Measurements from ENCODE around the gene SNPH.
"Not testable (repeated sequence)": the region's sequence is repeated elsewhere in the genome, so short reads cannot be mapped to it uniquely, and the experiment has no call there.

The SNPH gene

DNA sequence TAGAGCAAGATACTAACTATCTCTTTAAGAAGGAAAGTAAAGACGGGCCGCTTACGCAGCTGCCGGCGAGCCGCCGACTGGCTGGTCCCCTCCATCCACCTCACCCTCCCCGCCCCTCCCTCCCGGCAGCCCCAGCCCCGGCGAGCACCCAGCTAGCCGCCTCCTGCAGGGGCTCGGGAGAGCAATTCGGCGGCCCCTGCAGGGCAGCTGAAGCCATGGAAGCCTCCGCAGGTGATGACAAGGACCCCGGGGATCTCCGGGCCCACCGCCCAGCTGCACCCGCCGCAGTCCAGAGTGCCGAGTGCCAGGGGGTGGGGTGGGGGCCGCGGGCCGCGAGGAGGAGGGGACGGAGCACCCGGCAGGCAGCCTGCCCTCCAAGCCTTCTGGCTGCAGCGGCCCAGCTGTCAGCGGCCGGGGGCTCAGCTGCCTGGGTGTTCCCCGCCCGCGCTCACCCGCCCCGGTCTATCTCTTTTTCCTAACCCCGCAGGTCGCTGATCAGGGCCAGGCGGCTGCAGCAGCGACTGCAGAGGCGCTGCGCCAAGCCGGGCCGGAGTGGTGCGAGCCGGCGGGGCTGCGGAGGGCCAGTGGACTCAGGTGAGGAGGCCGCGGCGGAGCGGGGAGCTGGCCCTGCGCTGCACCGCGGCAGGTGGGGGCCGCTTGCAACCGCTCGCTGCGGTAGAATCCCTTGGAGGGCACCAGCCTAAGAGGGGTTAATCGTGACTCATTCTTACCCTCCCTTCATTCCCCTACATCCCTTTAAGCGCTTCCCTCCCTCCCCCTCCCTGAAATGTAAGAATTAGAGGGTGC is at the start of gene SNPH:
Gene SNPH (plus strand): TSS at position 128 of the 807 bp plus-strand sequence. CDS start 29,946 bp downstream, outside the sequence.
- peak; percentile 62 for DNase-seq (ENCODE audit: low read depth, low spot score)

- not testable (repeated sequence) for DNase-seq (ENCODE audit: low read depth, low spot score)
Measured at GRCh38 chr20:1216527-1217427, 49.3 kb upstream of the SNPH start.

DNA sequence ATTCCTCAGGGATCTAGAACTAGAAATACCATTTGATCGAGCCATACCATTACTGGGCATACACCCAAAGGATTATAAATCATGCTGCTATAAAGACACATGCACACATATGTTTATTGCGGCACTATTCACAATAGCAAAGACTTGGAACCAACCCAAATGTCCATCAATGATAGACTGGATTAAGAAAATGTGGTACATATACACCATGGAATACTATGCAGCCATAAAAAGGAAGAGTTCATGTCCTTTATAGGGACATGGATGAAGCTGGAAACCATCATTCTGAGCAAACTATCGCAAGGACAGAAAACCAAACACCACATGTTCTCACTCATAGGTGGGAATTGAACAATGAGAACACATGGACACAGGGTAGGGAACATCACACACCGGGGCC is 43.3 kb upstream of the SNPH start:
- DNase-seq (ENCODE audit: low read depth, low spot score), result not testable (repeated sequence)

DNA sequence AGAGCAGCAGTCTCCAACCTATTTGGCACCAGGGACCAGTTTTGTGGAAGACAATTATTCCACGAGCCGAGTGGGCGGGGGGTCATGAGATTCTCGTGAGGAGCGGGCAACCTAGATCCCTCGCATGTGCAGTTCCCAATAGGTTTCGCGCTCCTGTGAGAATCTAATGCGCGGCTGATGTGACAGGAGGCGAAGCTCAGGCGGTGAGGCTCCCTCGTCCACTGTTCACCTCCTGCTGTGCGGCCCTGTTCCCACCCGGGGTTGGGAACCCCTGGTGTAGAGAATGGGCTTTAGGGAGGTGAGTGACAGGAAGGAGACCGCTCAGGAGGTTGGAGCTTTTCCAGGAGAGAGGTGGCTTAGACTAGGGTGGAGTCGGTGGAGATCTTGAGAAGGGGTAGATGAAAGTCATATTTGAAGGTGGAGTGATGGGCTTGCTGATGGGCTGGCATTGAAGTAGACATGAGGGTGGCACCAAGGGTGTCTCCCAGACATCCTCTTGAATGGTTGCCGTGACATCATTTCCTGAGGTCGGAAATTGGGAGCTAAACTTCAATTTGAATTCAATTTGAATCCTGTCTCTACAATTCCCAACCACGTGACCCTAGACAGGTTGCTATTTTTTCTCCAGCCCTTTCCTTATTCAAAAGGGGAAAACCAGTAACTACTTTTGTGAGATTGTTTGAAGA is 41.7 kb upstream of the SNPH start:
- DNase-seq (ENCODE audit: low read depth, low spot score), result no peak

DNA sequence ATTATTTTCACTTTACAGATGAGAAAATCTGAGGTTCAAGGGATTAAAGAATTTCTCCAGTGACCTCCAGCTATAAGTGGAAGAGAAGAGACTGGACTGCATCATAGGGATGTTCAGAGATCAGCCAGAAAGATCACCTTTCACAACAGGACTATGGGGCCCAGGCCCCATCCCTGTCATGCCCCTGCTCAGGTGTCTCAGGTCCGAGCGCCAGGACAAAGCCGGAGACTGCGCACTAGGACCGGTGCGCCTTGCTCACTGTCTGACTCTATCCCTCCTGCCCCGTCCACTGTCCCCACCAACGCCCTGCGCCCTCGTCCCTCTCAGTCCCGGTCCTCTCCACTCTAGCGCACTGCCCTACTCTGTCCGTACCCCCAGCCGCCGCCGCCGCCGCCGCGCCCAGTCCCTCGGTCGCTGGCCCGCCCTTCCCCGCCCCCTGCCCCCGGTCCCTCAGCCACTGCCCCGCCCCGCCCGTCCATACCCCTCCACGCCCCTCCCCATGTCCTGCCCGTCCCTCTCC is 40.8 kb upstream of the SNPH start:
- peak; percentile 62 for DNase-seq (ENCODE audit: low read depth, low spot score)

DNA sequence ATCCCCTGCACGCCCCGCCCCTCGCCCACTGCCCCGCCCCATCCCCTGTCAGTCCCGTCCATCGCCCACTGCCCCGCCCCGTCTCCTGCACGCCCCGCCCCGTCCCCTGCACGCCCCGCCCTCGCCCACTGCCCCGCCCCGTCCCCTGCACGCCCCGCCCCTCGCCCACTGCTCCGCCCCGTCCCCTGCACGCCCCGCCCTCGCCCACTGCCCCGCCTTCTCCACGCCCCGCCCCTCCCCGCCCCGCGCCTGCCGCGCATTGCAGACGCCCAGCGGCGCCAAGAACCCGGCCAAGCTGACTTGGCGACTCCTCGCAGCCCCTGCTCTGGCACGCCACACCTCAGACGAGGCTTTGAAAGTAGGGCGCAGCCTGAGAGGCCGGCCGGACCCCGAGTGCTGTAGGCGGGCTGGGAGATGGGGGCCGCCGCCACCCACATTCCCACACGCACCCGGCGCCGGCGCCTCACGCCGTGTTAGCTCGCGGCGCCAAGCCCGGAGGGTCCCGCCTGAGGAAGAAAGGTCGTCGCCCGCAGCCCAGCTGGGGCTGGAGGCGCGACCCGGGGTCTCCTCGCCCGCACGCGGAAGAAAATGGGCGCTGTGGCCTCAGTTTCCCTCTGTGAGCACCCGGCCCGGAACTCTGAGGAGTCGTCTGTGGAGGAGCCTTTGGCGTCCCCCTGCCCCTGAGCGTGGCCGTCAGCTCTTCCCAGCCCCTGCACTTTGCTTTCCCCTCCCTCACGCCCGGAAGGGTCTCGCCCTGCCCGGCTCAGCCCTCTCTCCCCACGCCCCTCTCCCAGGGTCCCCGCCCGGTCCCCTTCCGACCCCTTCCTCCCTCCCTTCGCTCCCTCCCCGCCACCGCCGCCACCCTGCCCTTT is 40.1 kb upstream of the SNPH start, which contains the start of gene RAD21L1:
Gene RAD21L1 (plus strand): TSS at position 262 of the 872 bp plus-strand sequence. CDS start 2,410 bp downstream, outside the sequence.
- DNase-seq (ENCODE audit: low read depth, low spot score), result peak; percentile 68

DNA sequence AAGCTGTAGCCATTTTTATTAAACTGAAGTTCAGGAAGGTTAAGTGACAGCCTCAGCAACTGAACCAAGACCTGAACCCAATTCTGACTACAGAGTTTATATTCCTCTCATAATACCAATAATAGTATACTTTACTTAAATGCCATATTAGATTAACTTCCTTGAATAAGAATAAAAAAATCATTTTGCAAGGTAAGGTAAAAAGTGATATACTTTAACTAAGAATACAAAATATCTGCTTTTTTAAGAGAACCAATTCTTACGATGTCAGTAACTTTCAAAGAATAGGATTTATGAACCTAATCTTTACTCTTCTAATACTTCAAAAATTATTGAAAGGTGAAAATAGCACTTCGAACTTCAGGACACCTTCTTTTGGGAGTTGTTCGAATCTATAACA is 36.6 kb upstream of the SNPH start:
- DNase-seq (ENCODE audit: low read depth, low spot score), result no peak

DNA sequence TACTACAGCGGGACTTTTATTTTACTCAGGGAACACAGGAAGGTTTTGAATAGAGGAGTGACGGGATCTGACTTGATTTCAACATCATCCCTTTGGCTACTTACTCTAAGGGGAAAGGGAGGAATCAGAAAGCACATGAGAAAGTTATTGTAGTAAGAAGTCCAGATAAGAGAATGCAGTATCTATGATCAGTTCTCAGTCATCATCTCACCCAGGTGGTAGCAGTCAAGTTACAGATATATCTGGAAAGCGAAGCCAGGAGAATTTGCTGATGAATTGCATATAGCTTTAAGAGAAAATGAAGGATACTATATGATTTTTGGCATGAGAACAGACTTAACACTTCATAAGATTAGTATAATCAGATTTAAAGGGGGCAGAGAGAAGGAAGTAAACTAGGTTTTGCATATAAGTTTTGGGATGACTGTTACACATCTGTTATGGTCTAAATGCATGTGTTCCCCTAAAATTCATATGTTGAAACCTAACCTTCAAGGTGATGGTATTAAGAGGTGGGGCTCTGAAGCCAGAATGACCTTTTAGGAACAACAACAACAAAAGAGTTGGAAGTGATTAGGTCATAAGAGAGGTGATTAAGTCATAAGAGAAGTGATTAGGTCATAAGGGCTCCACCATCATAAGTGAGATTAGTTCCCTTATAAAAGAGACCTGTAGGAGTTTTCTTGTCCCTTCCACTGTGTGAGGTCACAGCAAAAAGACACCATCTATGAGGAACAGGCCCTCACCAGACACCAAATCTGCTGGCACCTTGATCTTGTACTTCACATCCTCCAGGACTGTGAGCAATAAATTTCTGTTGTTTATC is 33.6 kb upstream of the SNPH start:
- DNase-seq (ENCODE audit: low read depth, low spot score), result no peak

GRCh38 chr20:1240549-1240948 is 25.5 kb upstream of the SNPH start:
- DNase-seq (ENCODE audit: low read depth, low spot score), result no peak

DNA sequence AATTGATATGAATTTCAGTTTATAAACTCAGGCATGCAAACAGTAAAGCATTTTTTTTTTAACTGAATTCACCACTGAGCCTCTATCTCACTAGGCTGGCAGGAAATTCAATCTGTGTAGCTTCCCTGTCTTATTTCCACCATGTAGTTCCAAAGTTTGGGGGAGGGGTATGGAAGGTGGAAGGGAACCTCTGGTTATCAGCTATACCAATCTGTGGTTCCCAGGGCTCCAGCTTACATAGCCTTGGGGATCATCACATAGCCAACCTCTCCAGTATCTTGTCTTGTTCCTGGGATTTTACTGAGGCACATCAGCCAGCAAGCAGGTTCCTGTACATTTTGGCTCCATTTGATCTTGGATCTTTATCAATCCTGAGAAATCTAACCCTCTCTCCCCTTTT is 24.6 kb upstream of the SNPH start:
- peak; percentile 32 for DNase-seq (ENCODE audit: low read depth, low spot score)

- no peak for DNase-seq (ENCODE audit: low read depth, low spot score)
Measured at GRCh38 chr20:1242099-1242498, 24.0 kb upstream of the SNPH start.

GRCh38 chr20:1242530-1242929 is 23.6 kb upstream of the SNPH start:
- DNase-seq (ENCODE audit: low read depth, low spot score), result no peak

DNA sequence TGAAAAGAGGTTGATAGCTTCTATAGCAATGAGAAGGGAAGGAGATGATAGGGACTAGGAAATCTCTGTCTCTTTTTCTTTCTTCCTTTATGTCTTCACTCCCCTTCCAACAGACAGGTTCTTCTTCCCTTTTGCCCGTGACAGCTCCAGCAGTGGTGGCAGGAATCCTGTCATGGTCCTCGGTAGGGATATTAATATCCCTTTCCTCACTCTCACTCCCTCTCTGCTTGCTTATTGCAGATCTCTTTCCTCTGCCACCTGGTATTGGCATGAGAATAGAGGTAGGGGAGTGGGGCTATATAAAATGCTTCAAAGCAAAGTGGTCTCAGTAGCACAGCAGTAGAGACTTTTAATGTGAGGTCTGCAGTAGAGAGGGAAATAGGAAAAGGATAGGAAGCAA is 20.5 kb upstream of the SNPH start:
- no peak for DNase-seq (ENCODE audit: low read depth, low spot score)

DNA sequence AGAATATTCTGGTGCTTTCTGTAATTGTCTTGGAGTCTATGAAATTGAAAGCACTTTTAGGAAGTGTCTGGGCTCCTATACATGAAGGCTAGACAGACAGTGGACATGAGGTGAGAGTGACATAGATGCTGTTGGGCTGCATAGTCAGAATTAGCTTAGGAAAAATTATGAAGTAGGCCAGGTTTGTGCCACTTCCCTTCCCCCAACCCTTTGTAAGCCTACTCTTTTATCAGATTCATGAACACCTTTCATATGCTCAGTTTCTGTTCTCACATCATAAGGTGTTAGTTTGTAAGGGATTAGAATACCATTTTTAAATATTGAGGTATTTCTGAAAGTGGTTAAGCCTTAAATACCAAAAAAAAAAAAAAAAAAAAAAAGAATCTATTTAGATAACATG is 18.4 kb upstream of the SNPH start:
- DNase-seq (ENCODE audit: low read depth, low spot score), result no peak

DNA sequence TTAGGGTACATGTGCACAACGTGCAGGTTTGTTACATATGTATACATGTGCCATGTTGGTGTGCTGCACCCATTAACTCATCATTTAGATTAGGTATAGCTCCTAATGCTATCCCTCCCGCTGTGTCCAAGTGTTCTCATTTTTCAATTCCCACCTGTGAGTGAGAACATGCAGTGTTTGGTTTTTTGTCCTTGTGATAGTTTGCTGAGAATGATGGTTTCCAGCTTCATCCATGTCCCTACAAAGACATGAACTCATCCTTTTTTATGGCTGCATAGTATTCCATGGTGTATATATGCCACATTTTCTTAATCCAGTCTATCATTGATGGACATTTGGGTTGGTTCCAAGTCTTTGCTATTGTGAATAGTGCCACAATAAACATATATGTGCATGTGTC is 15.8 kb upstream of the SNPH start:
- DNase-seq (ENCODE audit: low read depth, low spot score), result not testable (repeated sequence)

DNA sequence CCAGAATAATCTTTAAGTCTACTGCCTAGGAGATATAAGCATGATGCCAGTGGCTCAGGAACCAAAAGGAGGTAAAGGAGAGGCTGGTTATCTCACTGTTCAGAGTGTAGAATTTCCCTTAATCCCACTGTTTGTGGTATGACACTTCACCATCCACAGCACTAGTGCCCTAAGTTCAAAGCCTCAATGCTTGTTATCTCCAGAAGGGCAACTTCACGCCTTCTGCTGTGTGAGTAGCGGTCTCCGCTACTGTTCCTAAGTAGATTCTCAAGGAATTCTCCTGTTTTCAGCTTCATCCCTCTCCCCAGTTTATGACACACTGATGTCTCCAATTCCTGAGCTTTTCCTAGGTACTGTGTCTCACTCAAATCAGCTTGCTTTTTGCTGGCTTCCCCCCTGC is 13.7 kb upstream of the SNPH start:
- no peak for DNase-seq (ENCODE audit: low read depth, low spot score)

GRCh38 chr20:1254254-1254653 is 11.8 kb upstream of the SNPH start:
- DNase-seq (ENCODE audit: low read depth, low spot score), result no peak

DNA sequence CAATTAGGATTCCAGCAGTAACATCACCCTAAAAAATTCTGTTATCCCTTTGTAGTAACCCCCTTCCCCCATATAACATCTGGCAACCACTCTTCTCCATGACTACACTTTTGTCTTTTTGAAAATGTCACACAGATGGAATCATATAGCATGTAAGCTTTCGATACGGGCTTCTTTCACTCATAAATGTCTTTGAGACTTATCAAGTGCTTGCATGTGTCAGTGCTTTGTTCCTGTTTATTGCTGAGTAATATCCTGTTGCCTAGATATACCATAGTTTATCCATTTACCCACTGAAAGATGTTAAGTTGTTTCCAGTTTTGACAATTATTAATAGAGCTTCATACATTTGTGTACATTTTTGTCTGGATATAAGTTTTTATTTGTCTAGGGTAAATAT is 10.4 kb upstream of the SNPH start:
- no peak for DNase-seq (ENCODE audit: low read depth, low spot score)

DNA sequence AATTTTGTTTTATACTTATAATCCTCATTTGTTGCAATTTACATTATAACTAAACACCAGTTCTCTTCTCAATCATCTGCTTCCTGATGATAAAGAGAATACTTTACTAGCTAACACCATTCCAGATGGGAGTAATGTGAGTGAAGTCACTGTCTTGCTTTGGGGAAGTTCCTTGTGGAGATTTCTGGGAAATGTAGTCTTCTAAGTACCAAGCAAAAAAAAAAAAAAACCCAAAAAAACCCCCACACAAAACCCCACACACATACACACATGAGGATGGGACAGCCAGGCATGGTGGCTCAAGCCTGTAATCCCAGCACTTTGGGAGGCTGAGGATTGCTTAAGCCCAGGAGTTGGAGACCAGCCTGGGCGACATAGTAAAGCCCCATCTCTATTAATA is 2.2 kb upstream of the SNPH start:
- no peak for DNase-seq (ENCODE audit: low read depth, low spot score)

DNA sequence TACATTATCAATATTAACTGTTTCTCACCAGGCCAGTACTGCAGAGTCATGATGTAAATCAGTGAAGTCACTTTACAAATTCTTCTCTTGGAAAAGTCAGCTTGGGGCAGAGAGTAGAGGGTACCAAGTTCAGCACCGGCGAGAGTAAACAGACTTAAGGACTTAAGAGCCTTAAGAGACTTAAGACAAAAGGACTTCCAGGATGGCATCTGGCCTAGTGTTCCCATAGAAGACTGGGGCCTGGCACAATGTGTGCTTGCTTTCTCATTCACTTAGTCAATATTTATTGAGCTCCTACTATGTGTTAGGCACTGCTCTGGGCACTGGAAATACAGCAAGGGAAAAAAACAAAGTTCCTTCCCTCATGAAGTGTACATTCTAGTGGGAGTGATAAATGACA is 1.4 kb upstream of the SNPH start:
- DNase-seq (ENCODE audit: low read depth, low spot score), result no peak
